Heart right ventricle (tissue), 16 donors: ENCODE measurements around the gene PIAS3. TPM values are rescaled to one million over a fixed set of nuclear protein-coding genes. Genes with fewer than 3 reads are reported as not detected.
A peak's percentile ranks its signal among the peaks of the same experiment; 100 is the strongest.

Experiments used
- ATAC-seq, 8 donors: fragments of 200-7000 bp; cut with Tn5 transposase; one replicate each; pipeline ENCODE4 v1.9.1; 2020; ENCODE audit warnings: mild to moderate bottlenecking in 8 of 8, moderate library complexity in 8 of 8, moderate number of reproducible peaks in 1 of 8
- DNase-seq, 2 donors: peaks; one replicate each; pipeline ENCODE4 v3.0.0-alpha.2; 2020
- H3K27ac ChIP-seq, 10 donors: fragments of 200-600 bp; sonication (generic) in 2 of 10; one replicate each; pipeline versions ENCODE4 v1.5.0 to v1.8.0; 2020 to 2022; ENCODE audit warnings: mild to moderate bottlenecking in 3 of 10
- H3K27me3 ChIP-seq, 7 donors: fragments of 200-600 bp; one replicate each; pipeline ENCODE4 v1.8.0; 2021 to 2022; ENCODE audit warnings: mild to moderate bottlenecking in 2 of 7
- H3K36me3 ChIP-seq, 9 donors: fragments of 200-600 bp; sonication (generic) in 1 of 9; one replicate each; pipeline versions ENCODE4 v1.5.0 to v1.8.0; 2020 to 2022; ENCODE audit warnings: mild to moderate bottlenecking in 2 of 9
- H3K4me1 ChIP-seq, 9 donors: fragments of 200-600 bp; sonication (generic) in 1 of 9; one replicate each; pipeline versions ENCODE4 v1.5.0 to v1.8.0; 2020 to 2022; ENCODE audit warnings: mild to moderate bottlenecking in 4 of 9
- H3K4me3 ChIP-seq, 10 donors: fragments of 200-600 bp; sonication (generic) in 2 of 10; one replicate each; pipeline versions ENCODE4 v1.5.0 to v1.8.0; 2020 to 2022; ENCODE audit warnings: mild to moderate bottlenecking in 7 of 10, moderate library complexity in 2 of 10
- H3K9me3 ChIP-seq, 11 donors: fragments of 200-600 bp in 10 of 11; sonication (generic) in 2 of 11; one replicate each; pipeline versions ENCODE4 v1.5.0 to v1.8.0; 2013 to 2022; ENCODE audit warnings: mild to moderate bottlenecking in 2 of 11, control low read depth in 1 of 11, moderate library complexity in 1 of 11
- WGBS, 2 donors: extraction: QIAGEN DNeasy Blood & Tissue Kit; methylation state at CpG; one replicate each; pipeline ENCODE4 v1.1.7; 2013; ENCODE audit warnings: inconsistent platforms in 1 of 2; 5-methylcytosine and 5-hydroxymethylcytosine counted together
- intact Hi-C, 10 donors: fragments of 100-400 bp; cut with DNase I; formaldehyde crosslinking; loops; one replicate each; pipeline versions ENCODE4 v1.11.1 to v1.14.2; 2022
- polyA plus RNA-seq, 2 donors: library from polyadenylated mRNA; stranded (reverse); fragments of 200-250 nt; gene quantifications; one replicate each; pipeline ENCODE4 v1.2.3, GENCODE V29; 2013
- total RNA-seq, 10 donors: library from RNA; stranded (reverse); fragmentation: NEBNext Ultra II Directional in 3 of 10; extraction: Animal tissue kit (Norgen Biotek cat#: 25700) in 3 of 10; gene quantifications; one replicate each; pipeline versions ENCODE4 v1.2.1 to v1.2.4, GENCODE V29; 2021 to 2023
- TF ChIP-seq, protein P1 (sequence below), 9 donors: fragments of 200-600 bp; sonication (generic) in 2 of 9; IDR thresholded peaks; one replicate each; pipeline versions ENCODE4 v1.5.0 to v1.8.0; 2021 to 2022; ENCODE audit warnings: antibody characterized with exemption in 9 of 9, mild to moderate bottlenecking in 5 of 9, moderate library complexity in 1 of 9
- donor health status: Arrhythmogenic right ventricular cardiomyopathy.
- donor health status: ischemic (EF 13 %, LVEDD 7.1; RV severe dilation, severe dysfunction).
- donor health status: healthy with polysubstance abuse.
- donor health status: DM: no; HTN: yes; CAD: no.
- donor health status: DM: no; HTN: no; CAD: no.
- donor health status: ischemic (EF 25% LVEDD 6.9; RV normal size, moderate dysfunction).
- donor health status: ischemic (EF 25% LVEDD 5.7; RV mildly dilated, moderate dysfunction).
- donor health status: healthy.
- donor health status: DM: yes; HTN: yes; CAD: no.
- donor health status: Ischemic cardiomyopathy.
- donor health status: ischemic (EF 35%, LVEDD 5.7; RV mildly dilated, moderate dysfunction).
- donor health status: nonischemic (EF 11% LVEDD 7.7; RV severe dilation, severe dysfunction).
- donor health status: DM: yes; HTN: yes; CAD: no.
- donor health status: PGD.
- donor health status: ischemic (EF 29% LVEDD 5.4; RV normal size, mild dysfunction).
- donor health status: nonischemic (EF 23%, LVEDD 6.1; RV moderate dilation, normal function).

Gene PIAS3
- total and polyA plus RNA-seq, 12 donors, result 12.6 to 28.7 (median 15.2) TPM

DNA sequence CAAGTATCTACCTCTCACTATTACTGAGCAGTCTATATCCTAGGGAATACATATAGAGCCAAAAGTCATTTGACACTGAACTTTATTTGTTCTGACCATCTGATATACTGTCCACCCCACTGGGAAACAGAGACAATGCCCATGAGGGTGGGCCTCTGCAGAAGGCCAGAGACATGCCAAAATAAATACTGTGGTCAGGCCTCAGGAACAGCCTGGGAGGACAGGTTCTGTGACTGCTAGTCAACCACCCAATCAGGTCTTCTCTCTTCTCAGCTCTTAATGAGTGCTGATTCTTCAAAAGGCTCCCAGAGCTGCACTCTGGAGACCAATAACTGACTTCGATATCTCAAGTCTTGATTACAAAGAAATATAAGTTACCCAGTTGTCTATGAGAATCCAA, 32.3 kb upstream of the PIAS3 start:
- peak overlapping the region in 1 of 10 donors; percentile 25 for H3K4me3 ChIP-seq
- 46 to 61% methylated on average over 1 of the region's 1 CpG for WGBS, 2 donors
- peak in 2 of 8 donors; percentile 12 to 18 for ATAC-seq
- intact Hi-C loops, result loop anchor here in 6 of 10 donors (1.0 to 10.0 kb wide), 4 partner anchors 20 to 124 kb away; partner anchors contain the start of genes ITGA10 (in 1 of the 6) and PIAS3 (in 1 of the 6)
- DNase-seq, result no peak
- H3K27me3 ChIP-seq, result no peaks in the 10 kb centered on the region
- no peaks in the 10 kb centered on the region for H3K36me3 ChIP-seq
- peak overlapping the region; percentile 67 to 93 (median 82) for H3K27ac ChIP-seq
- H3K9me3 ChIP-seq, result no peaks in the 10 kb centered on the region
- peaks cover 15 to 54% (median 33%) of the 10 kb centered on the region in 9 donors for H3K4me1 ChIP-seq
- TF ChIP-seq, protein P1, sequence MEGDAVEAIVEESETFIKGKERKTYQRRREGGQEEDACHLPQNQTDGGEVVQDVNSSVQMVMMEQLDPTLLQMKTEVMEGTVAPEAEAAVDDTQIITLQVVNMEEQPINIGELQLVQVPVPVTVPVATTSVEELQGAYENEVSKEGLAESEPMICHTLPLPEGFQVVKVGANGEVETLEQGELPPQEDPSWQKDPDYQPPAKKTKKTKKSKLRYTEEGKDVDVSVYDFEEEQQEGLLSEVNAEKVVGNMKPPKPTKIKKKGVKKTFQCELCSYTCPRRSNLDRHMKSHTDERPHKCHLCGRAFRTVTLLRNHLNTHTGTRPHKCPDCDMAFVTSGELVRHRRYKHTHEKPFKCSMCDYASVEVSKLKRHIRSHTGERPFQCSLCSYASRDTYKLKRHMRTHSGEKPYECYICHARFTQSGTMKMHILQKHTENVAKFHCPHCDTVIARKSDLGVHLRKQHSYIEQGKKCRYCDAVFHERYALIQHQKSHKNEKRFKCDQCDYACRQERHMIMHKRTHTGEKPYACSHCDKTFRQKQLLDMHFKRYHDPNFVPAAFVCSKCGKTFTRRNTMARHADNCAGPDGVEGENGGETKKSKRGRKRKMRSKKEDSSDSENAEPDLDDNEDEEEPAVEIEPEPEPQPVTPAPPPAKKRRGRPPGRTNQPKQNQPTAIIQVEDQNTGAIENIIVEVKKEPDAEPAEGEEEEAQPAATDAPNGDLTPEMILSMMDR (IDR thresholded peaks at IDR 0.05), result no peak

DNA sequence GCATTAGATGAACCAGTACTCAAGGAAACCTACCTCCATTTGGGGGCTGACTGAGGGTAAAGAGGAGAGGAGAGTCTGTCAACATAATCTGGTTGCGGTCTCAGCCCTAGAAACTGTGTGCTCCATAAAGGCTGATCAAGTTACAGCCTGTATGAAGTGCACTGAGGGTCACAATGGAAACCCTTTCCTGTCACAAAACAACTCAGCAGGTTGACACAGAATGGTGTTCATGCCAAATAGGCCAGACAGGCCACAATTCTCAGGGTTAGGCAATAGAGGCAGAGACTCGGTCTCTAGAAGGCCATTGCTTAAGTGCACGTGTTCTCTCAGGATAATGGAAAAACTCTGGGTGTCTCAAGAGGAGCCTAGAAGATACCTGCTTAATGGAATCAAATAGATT, 30.8 kb upstream of the PIAS3 start:
- Histone ChIP-seq H3K27me3 (peaks cover 0 to 5% (median 0%) of the 10 kb centered on the region in 7 donors), H3K4me3 (no peak overlapping the region), H3K4me1 (peaks cover 15 to 64% (median 38%) of the 10 kb centered on the region in 9 donors), H3K36me3 (no peaks in the 10 kb centered on the region), H3K27ac (peak overlapping the region in 2 of 10 donors; percentile 90 to 93), H3K9me3 (no peaks in the 10 kb centered on the region)
- no peak for DNase-seq
- TF ChIP-seq, protein P1 (IDR thresholded peaks at IDR 0.05), result no peak
- ATAC-seq, result no peak
- WGBS, 2 donors, result 77 to 84% methylated on average over 3 of the region's 3 CpGs
- intact Hi-C loops, result loop anchor here in 6 of 10 donors (2.0 to 10.0 kb wide), 3 partner anchors 21 to 125 kb away; partner anchors contain the start of genes ITGA10 (in 1 of the 6) and PIAS3 (in 1 of the 6)

DNA sequence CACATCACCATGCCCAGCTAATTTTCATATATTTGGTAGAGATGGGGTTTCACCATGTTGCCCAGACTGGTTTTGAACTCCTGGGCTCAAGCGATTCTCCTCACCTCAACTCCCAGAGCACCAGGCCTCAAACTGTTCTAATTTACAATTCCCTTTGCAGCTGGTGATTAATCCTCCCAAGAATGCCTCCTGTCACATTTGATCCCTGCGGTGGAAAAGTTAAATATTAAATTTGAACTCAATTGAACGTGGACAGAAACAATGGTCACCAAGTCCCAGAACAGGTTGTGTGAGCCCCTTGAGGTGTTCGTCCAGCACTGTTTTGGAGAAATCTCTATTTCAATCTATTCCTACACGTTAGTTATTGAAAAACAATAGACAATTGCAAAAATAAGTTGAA, 28.8 kb upstream of the PIAS3 start:
- Histone ChIP-seq H3K36me3 (no peaks in the 10 kb centered on the region), H3K9me3 (no peaks in the 10 kb centered on the region), H3K27ac (peak overlapping the region in 2 of 10 donors; percentile 7 to 65), H3K4me1 (peaks cover 14 to 55% (median 31%) of the 10 kb centered on the region in 9 donors), H3K27me3 (peaks cover 0 to 12% (median 0%) of the 10 kb centered on the region in 7 donors), H3K4me3 (no peak overlapping the region)
- TF ChIP-seq, protein P1 (IDR thresholded peaks at IDR 0.05), result no peak
- no peak for ATAC-seq
- DNase-seq, result no peak
- intact Hi-C loops, result no loop called here
- 78 to 80% methylated on average over 5 of the region's 5 CpGs for WGBS, 2 donors

DNA sequence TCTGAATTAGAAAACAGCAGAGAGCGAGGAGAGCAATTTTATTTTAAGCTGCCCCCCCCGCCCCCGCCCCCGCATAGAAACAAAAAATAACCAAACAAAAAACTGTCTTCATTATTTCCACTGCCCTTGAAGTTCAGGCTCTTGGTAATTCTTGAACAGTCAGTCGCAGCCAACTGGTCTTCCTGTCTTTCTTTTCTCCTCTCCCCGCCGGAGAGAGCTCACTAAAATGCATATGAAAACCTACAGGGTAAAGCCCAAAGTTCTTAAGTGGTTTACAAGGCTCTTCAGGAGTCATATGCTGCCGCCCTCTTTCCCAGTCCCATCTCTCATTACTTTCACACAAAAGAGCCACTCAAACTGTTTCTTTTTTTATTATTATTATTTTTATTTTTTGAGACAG, 27.9 kb upstream of the PIAS3 start:
- DNase-seq, result peak in 1 of 2 donors; percentile 29
- 50 to 54% methylated on average over 8 of the region's 8 CpGs for WGBS, 2 donors
- no peaks in the 10 kb centered on the region for H3K9me3 ChIP-seq
- intact Hi-C loops, result loop anchor here in 1 of 10 donors (1.0 kb wide), 1 partner anchor 42 kb away; the partner anchor contains the start of gene NUDT17
- peaks cover 12 to 48% (median 23%) of the 10 kb centered on the region in 9 donors for H3K4me1 ChIP-seq
- H3K36me3 ChIP-seq, result no peaks in the 10 kb centered on the region
- H3K27ac ChIP-seq, result peak overlapping the region in 7 of 10 donors; percentile 20 to 71 (median 65)
- peaks cover 0 to 12% (median 0%) of the 10 kb centered on the region in 7 donors for H3K27me3 ChIP-seq
- H3K4me3 ChIP-seq, result peak overlapping the region in 4 of 10 donors; percentile 70 to 94 (median 76)
- TF ChIP-seq, protein P1 (IDR thresholded peaks at IDR 0.05), result no peak
- ATAC-seq, result peak in 3 of 8 donors; percentile 13 to 41 (median 19)
